K562 (cell line): Measurements from ENCODE around the gene SDHAF1. TPM values are rescaled to one million over a fixed set of nuclear protein-coding genes. Genes with fewer than 3 reads are reported as not detected.

Source experiments
- CBX3 ChIP-seq, 2 experiments: IDR thresholded peaks; 1 replicate in 1 of 2; 2 replicates in 1 of 2; pipeline ENCODE4 v1.6.1; 2012; ENCODE audit warnings: inconsistent platforms in 2 of 2, low read length in 2 of 2, borderline replicate concordance in 1 of 2, control low read depth in 1 of 2
- CHD2 ChIP-seq: IDR thresholded peaks from 2 replicates; pipeline ENCODE4 v1.6.1; 2011; ENCODE audit warnings: low read depth, low read length
- KHSRP ChIP-seq: fragments of 450-650 bp; IDR thresholded peaks from 2 replicates; pipeline ENCODE4 v1.6.1; 2017
- NFXL1 ChIP-seq: fragments of 450-650 bp; formaldehyde crosslinking; IDR thresholded peaks from 2 replicates; pipeline ENCODE4 v1.4.0; 2021; ENCODE audit warnings: mild to moderate bottlenecking
- PHB ChIP-seq: fragments of 250-450 bp; sonication (Bioruptor Pico); IDR thresholded peaks from 2 replicates; pipeline ENCODE4 v1.5.0; 2021
- PHF20 ChIP-seq: fragments of 450-650 bp; IDR thresholded peaks from 2 replicates; pipeline ENCODE4 v1.6.1; 2018; ENCODE audit not compliant: partially characterized antibody
- RBM17 ChIP-seq: fragments of 200-400 bp; formaldehyde crosslinking; IDR thresholded peaks from 2 replicates; pipeline ENCODE4 v1.6.1; 2017; ENCODE audit warnings: low read depth, mild to moderate bottlenecking, low read length, borderline replicate concordance
- RCOR1 ChIP-seq, 2 experiments: IDR thresholded peaks; 2 replicates each; pipeline ENCODE4 v1.6.1; 2012; ENCODE audit warnings: low read depth in 2 of 2, low read length in 2 of 2, borderline replicate concordance in 1 of 2, improper control_type of control experiment in 1 of 2
- SIN3B ChIP-seq: fragments of 450-650 bp; IDR thresholded peaks from 2 replicates; pipeline ENCODE4 v1.6.1; 2017; ENCODE audit warnings: low read depth, mild to moderate bottlenecking, moderate library complexity
- SRSF7 ChIP-seq: fragments of 200-400 bp; formaldehyde crosslinking; optimal IDR thresholded peaks from 2 replicates; pipeline ENCODE3; 2017; ENCODE audit warnings: mild to moderate bottlenecking, low read depth, low read length
- TRIM24 ChIP-seq, 2 experiments: fragments of 450-650 bp; IDR thresholded peaks; 2 replicates each; pipeline ENCODE4 v1.6.1; 2016
- TRIM28 ChIP-seq: fragments of 450-650 bp; IDR thresholded peaks from 2 replicates; pipeline ENCODE4 v1.6.1; 2017
- ZKSCAN1 ChIP-seq: fragments of 150-350 bp; IDR thresholded peaks from 2 replicates; pipeline ENCODE4 v1.6.1; 2016; ENCODE audit warnings: low read depth, low read length
- ZNF134 ChIP-seq: fragments of 250-450 bp; sonication (Bioruptor Pico); conservative IDR thresholded peaks from 2 replicates; pipeline ENCODE4 v1.4.0; 2020
- ZNF780A ChIP-seq: fragments of 250-450 bp; sonication (Bioruptor Pico); IDR thresholded peaks from 2 replicates; pipeline ENCODE4 v1.5.0; 2021; ENCODE audit warnings: mild to moderate bottlenecking
- polyA plus RNA-seq, 8 experiments: library from polyadenylated mRNA; depleted of rRNA in 4 of 8; stranded (reverse) in 5 of 8; unstranded in 3 of 8; fragments of >200 nt; fragmentation: Nextera tagmentation in 2 of 8; fragmentation: Illumina TruSeq in 1 of 8; extraction: Ambion mirVana in 2 of 8; extraction: Trizol in 1 of 8; gene quantifications; 2 replicates each; pipeline versions ENCODE4 v1.2.1 to v1.2.3, GENCODE V29; 2011 to 2014; ENCODE audit warnings: inconsistent platforms in 1 of 8, missing spikeins in 1 of 8
- total RNA-seq, 7 experiments: library from RNA; depleted of rRNA in 6 of 7; stranded (reverse); fragments of >200 nt in 6 of 7; fragmentation: Illumina TruSeq in 2 of 7; extraction: Trizol in 2 of 7; gene quantifications; 2 replicates each; pipeline versions ENCODE4 v1.2.1 to v1.2.3, GENCODE V29; 2011 to 2021; ENCODE audit warnings: low replicate concordance in 1 of 7
- TF ChIP-seq, protein P1 (sequence below): IDR thresholded peaks from 2 replicates; pipeline ENCODE4 v1.6.1; 2011; ENCODE audit not compliant: insufficient read length; ENCODE audit errors: extremely low read depth
- TF ChIP-seq, protein P2 (sequence below): sonication (generic); formaldehyde crosslinking; IDR thresholded peaks from 2 replicates; pipeline ENCODE4 v1.8.0; 2023; ENCODE audit warnings: mild to moderate bottlenecking, missing genetic modification reagents
- TF ChIP-seq, protein P3 (sequence below): sonication (generic); formaldehyde crosslinking; IDR thresholded peaks from 2 replicates; pipeline ENCODE4 v1.8.0; 2022; ENCODE audit warnings: mild to moderate bottlenecking, missing genetic modification reagents
- TF ChIP-seq, protein P4 (sequence below): fragments of 250-450 bp; sonication (Bioruptor Pico); IDR thresholded peaks from 2 replicates; pipeline ENCODE4 v1.8.0; 2021; ENCODE audit warnings: moderate library complexity, mild to moderate bottlenecking, inconsistent platforms
- TF ChIP-seq, protein P5 (sequence below), 2 experiments: fragments of 450-650 bp; conservative IDR thresholded peaks; 2 replicates each; pipeline ENCODE4 v1.6.1; 2017; ENCODE audit warnings: mild to moderate bottlenecking in 2 of 2, moderate library complexity in 2 of 2

Gene SDHAF1
- total and polyA plus RNA-seq, 9 of the 15 experiments (the other 6 are each of a cell fraction or from before 2014, with no cell fraction given): 0.42 to 55.7 (median 18.8) TPM

DNA sequence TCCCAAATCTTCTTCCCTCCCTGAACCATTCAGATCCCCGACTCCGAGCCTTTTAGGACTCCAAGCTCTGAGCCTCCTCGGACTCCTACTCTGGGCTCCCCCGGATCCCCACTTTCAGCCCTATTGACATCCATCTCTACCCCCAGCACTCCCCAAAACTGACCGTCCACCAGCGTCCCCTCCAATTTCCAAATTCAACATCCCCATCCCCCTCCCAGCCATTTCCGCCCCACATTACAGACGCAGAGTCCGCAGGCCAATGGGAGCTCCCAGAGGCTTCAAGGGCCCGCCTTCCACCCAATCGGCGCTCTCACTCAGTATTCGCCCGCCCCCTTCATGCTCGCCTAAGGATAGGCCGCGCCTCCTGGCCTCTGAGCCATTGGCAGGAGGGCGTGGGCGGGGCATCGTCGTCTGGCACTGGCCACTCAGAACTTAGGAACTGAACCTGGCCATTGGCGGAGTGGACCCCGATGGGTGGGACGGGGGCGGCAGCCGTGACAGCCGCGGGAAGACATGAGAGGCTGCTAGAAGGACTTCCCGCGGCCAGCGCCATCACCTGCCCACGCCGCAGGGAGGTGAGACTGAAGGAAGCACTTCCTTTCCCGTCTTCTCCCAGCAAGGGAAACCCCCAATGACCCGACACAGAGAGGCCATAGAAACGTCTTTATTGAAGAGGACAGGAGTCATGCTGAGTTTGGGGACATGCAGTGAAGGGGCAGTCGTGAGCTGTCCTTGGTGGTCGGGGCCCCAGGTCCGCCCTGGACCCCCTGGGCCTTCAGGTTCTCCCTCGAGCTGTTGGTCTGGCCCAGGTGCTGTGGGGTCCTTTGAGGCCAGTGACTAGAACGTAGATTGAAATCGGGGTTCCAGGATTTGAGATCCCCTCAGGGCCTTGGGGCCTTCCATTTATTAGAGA is 19.3 kb downstream of the SDHAF1 start, which contains the start of gene ALKBH6 (continued):
- TF ChIP-seq, protein P1, sequence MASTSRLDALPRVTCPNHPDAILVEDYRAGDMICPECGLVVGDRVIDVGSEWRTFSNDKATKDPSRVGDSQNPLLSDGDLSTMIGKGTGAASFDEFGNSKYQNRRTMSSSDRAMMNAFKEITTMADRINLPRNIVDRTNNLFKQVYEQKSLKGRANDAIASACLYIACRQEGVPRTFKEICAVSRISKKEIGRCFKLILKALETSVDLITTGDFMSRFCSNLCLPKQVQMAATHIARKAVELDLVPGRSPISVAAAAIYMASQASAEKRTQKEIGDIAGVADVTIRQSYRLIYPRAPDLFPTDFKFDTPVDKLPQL: no peak
- TF ChIP-seq, protein P2, sequence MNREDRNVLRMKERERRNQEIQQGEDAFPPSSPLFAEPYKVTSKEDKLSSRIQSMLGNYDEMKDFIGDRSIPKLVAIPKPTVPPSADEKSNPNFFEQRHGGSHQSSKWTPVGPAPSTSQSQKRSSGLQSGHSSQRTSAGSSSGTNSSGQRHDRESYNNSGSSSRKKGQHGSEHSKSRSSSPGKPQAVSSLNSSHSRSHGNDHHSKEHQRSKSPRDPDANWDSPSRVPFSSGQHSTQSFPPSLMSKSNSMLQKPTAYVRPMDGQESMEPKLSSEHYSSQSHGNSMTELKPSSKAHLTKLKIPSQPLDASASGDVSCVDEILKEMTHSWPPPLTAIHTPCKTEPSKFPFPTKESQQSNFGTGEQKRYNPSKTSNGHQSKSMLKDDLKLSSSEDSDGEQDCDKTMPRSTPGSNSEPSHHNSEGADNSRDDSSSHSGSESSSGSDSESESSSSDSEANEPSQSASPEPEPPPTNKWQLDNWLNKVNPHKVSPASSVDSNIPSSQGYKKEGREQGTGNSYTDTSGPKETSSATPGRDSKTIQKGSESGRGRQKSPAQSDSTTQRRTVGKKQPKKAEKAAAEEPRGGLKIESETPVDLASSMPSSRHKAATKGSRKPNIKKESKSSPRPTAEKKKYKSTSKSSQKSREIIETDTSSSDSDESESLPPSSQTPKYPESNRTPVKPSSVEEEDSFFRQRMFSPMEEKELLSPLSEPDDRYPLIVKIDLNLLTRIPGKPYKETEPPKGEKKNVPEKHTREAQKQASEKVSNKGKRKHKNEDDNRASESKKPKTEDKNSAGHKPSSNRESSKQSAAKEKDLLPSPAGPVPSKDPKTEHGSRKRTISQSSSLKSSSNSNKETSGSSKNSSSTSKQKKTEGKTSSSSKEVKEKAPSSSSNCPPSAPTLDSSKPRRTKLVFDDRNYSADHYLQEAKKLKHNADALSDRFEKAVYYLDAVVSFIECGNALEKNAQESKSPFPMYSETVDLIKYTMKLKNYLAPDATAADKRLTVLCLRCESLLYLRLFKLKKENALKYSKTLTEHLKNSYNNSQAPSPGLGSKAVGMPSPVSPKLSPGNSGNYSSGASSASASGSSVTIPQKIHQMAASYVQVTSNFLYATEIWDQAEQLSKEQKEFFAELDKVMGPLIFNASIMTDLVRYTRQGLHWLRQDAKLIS (CRISPR knock-in tag): no peak
- TF ChIP-seq ZKSCAN1 (no peak; the same call in 1 of the 2 replicates), ZNF134 (CRISPR knock-in tag) (no peak), CHD2 (peak; percentile 85), SRSF7 (no peak), TRIM24 (IDR thresholded peaks at IDR 0.05) (no peak), CBX3 (IDR thresholded peaks at IDR 0.05; ENCODE audit: borderline replicate concordance in 1 of 2, low read length in 2 of 2) (no peak), SIN3B (no peak), PHF20 (peak; percentile 88), ZNF780A (CRISPR knock-in tag) (no peak), TRIM28 (no peak), RCOR1 (IDR thresholded peaks at IDR 0.05; ENCODE audit: borderline replicate concordance in 1 of 2, low read depth in 2 of 2, low read length in 2 of 2) (no peak), NFXL1 (CRISPR knock-in tag) (no peak), RBM17 (no peak), KHSRP (no peak), PHB (no peak)
- TF ChIP-seq, protein P3, sequence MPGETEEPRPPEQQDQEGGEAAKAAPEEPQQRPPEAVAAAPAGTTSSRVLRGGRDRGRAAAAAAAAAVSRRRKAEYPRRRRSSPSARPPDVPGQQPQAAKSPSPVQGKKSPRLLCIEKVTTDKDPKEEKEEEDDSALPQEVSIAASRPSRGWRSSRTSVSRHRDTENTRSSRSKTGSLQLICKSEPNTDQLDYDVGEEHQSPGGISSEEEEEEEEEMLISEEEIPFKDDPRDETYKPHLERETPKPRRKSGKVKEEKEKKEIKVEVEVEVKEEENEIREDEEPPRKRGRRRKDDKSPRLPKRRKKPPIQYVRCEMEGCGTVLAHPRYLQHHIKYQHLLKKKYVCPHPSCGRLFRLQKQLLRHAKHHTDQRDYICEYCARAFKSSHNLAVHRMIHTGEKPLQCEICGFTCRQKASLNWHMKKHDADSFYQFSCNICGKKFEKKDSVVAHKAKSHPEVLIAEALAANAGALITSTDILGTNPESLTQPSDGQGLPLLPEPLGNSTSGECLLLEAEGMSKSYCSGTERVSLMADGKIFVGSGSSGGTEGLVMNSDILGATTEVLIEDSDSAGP (CRISPR knock-in tag): no peak
- TF ChIP-seq, protein P4, sequence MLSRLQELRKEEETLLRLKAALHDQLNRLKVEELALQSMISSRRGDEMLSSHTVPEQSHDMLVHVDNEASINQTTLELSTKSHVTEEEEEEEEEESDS (CRISPR knock-in tag): no peak
- TF ChIP-seq, protein P5, sequence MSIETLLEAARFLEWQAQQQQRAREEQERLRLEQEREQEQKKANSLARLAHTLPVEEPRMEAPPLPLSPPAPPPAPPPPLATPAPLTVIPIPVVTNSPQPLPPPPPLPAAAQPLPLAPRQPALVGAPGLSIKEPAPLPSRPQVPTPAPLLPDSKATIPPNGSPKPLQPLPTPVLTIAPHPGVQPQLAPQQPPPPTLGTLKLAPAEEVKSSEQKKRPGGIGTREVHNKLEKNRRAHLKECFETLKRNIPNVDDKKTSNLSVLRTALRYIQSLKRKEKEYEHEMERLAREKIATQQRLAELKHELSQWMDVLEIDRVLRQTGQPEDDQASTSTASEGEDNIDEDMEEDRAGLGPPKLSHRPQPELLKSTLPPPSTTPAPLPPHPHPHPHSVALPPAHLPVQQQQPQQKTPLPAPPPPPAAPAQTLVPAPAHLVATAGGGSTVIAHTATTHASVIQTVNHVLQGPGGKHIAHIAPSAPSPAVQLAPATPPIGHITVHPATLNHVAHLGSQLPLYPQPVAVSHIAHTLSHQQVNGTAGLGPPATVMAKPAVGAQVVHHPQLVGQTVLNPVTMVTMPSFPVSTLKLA (conservative IDR thresholded peaks at IDR 0.05): peak; percentile 64 to 79
